Loucy (cell line): Measurements from ENCODE around the gene ARHGAP19.

Experiments
- EZH2phosphoT487 ChIP-seq: fragments of 200-600 bp; IDR thresholded peaks from 2 replicates; pipeline ENCODE4 v1.6.1; 2018; ENCODE audit warnings: antibody characterized with exemption, mild to moderate bottlenecking, moderate library complexity, borderline replicate concordance
- TF ChIP-seq, protein P1 (sequence below): fragments of 200-600 bp; sonication (generic); conservative IDR thresholded peaks from 2 replicates; pipeline ENCODE4 v1.5.1; 2014; ENCODE audit warnings: mild to moderate bottlenecking, antibody characterized with exemption, low read length

GRCh38 chr10:97341416-97341815 lies 49.0 kb upstream of the ARHGAP19 start:
- TF ChIP-seq, protein P1, sequence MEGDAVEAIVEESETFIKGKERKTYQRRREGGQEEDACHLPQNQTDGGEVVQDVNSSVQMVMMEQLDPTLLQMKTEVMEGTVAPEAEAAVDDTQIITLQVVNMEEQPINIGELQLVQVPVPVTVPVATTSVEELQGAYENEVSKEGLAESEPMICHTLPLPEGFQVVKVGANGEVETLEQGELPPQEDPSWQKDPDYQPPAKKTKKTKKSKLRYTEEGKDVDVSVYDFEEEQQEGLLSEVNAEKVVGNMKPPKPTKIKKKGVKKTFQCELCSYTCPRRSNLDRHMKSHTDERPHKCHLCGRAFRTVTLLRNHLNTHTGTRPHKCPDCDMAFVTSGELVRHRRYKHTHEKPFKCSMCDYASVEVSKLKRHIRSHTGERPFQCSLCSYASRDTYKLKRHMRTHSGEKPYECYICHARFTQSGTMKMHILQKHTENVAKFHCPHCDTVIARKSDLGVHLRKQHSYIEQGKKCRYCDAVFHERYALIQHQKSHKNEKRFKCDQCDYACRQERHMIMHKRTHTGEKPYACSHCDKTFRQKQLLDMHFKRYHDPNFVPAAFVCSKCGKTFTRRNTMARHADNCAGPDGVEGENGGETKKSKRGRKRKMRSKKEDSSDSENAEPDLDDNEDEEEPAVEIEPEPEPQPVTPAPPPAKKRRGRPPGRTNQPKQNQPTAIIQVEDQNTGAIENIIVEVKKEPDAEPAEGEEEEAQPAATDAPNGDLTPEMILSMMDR = no peak
- no peak for TF ChIP-seq EZH2phosphoT487
